ENCODE measurements around the gene CCT6A.
"Not testable (repeated sequence)": the region's sequence is repeated elsewhere in the genome, so short reads cannot be mapped to it uniquely, and the experiment has no call there.

Gene CCT6A

GRCh38 chr7:56051339-56052191, at the start of gene CCT6A, which contains the start of gene PSPH:
CCT6A (plus strand) TSS chr7:56051765; CDS start chr7:56051849, 84 bp downstream.
PSPH (minus strand) TSS chr7:56051444; CDS start chr7:56021212, 30,232 bp downstream.
- peak; percentile 74 to 84 for DNase-seq

- no peak for DNase-seq
Observed at GRCh38 chr7:56003749-56004148, 47.8 kb upstream of the CCT6A start.

- DNase-seq = no peak
Observed at GRCh38 chr7:56007167-56007652, 44.4 kb upstream of the CCT6A start.

GRCh38 chr7:56007891-56008290, 43.7 kb upstream of the CCT6A start:
- no peak for DNase-seq

GRCh38 chr7:56009695-56010094, 41.9 kb upstream of the CCT6A start:
- no peak for DNase-seq

GRCh38 chr7:56017015-56017414, 34.5 kb upstream of the CCT6A start:
- DNase-seq = not testable (repeated sequence)

GRCh38 chr7:56019501-56019900, 32.1 kb upstream of the CCT6A start:
- DNase-seq = no peak

- DNase-seq = no peak
Observed at GRCh38 chr7:56023500-56023899, 28.1 kb upstream of the CCT6A start.

- DNase-seq = no peak
Observed at GRCh38 chr7:56026538-56026937, 25.0 kb upstream of the CCT6A start.

GRCh38 chr7:56028942-56029630, 22.5 kb upstream of the CCT6A start:
- no peak for DNase-seq

GRCh38 chr7:56030340-56030739, 21.2 kb upstream of the CCT6A start:
- DNase-seq = no peak

GRCh38 chr7:56031556-56031955, 20.0 kb upstream of the CCT6A start:
- not testable (repeated sequence) for DNase-seq

GRCh38 chr7:56032578-56032977, 19.0 kb upstream of the CCT6A start:
- DNase-seq = not testable (repeated sequence)

- DNase-seq = peak in 1 of 2 experiments; percentile 7
Observed at GRCh38 chr7:56033671-56034432, 17.7 kb upstream of the CCT6A start.

GRCh38 chr7:56040730-56041129, 10.8 kb upstream of the CCT6A start:
- DNase-seq = no peak

GRCh38 chr7:56045758-56046157, 5.8 kb upstream of the CCT6A start:
- not testable (repeated sequence) for DNase-seq

- no peak for DNase-seq
Observed at GRCh38 chr7:56046721-56047445, 4.7 kb upstream of the CCT6A start.

- DNase-seq = not testable (repeated sequence)
Observed at GRCh38 chr7:56047446-56048116, 4.0 kb upstream of the CCT6A start.

- DNase-seq = no peak
Observed at GRCh38 chr7:56048245-56048644, 3.3 kb upstream of the CCT6A start.

- not testable (repeated sequence) for DNase-seq
Observed at GRCh38 chr7:56048763-56049162, 2.8 kb upstream of the CCT6A start.

- DNase-seq = no peak
Observed at GRCh38 chr7:56051053-56051338, 569 bp upstream of the CCT6A start.

GRCh38 chr7:56053379-56053778, 1.8 kb downstream of the CCT6A start:
- DNase-seq = no peak

Measured in cerebellar nuclear complex (tissue), 1 donor.